ENCODE data around the gene FAM234B.

Gene FAM234B

DNA sequence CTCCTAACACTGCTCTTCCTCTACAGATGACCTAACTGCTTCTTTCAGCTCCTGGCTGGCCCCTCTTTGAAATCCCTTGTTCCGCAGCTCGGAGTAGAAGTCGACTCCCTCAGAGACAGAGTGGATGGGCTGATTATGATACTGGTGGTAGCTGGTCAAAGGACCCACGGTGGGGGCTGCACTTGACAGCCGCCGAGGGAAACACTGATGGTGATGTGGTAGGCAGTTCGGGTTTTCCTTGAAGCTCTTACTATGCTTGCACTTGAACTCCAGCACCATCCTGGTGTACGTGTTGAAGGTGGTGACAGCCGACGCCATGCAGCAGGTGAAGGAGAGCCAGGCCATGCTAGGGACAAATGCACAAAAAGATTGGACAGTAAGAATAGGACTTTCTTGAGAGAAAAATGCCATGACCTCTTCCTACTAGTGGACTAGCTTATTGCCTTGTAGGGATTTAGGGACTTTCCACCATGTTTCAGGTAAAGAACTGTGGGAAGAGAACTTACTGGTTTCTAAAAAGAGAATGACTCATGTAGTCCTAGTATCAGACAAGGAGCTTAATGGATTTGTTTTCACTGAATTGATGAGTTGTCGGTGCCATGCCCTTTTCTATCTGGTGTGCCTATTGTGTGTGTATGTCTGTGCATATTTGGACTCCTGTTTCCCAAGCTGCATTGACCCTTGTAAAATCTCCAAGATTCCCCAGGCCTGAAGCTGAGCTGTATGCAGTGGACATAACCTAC, 40.9 kb downstream of the FAM234B start:
- peaks cover 10% of the 10 kb centered on the region for H3K4me1 Mint-ChIP-seq (ENCODE audit: low read depth)
- DNase-seq: no peak
- H3K36me3 Mint-ChIP-seq (ENCODE audit: low read depth): peaks cover 27% of the 10 kb centered on the region
- no peak overlapping the region for H3K27ac Mint-ChIP-seq
- no peak overlapping the region for H3K4me3 Mint-ChIP-seq
- no peaks in the 10 kb centered on the region for H3K9me3 Mint-ChIP-seq
- no peaks in the 10 kb centered on the region for H3K27me3 Mint-ChIP-seq

DNA sequence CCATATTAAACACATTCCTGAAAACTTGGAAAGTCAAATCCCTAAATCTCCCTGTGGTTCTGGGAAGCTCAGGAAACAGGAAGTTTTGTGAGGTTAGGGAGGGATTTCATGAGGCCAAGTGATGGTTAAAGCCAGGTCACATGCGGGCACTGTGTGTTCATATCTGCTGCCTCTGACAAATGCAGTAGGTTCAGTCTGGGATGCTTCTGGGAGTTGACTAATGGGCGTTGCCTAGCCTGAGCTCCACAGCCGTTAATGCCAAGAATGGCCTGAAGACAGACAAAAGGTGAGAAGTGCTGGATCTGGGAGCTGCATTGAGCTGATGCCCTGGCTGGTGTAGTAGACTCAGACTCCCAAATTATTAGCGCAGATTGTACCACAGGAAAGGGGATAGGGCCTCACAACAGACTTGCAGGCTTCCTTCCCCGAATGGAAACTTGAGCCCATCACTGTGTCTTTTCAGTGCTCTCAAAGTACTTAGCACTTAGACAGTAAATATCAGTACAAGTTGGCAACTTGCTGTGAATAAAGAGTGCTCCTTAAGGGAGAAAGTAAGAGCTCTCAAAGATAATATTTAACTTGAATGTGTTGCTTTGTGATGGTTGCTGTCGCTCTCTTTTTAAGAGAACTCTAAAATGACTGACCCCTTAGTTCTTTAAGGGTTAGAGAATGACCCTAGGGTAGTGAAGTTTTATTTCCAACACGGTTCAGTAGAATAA, 41.9 kb downstream of the FAM234B start:
- H3K27ac Mint-ChIP-seq: no peak overlapping the region
- no peak for DNase-seq
- H3K4me3 Mint-ChIP-seq: no peak overlapping the region
- H3K36me3 Mint-ChIP-seq (ENCODE audit: low read depth): peaks cover 16% of the 10 kb centered on the region
- no peaks in the 10 kb centered on the region for H3K27me3 Mint-ChIP-seq
- H3K9me3 Mint-ChIP-seq: no peaks in the 10 kb centered on the region
- peaks cover 10% of the 10 kb centered on the region for H3K4me1 Mint-ChIP-seq (ENCODE audit: low read depth)

DNA sequence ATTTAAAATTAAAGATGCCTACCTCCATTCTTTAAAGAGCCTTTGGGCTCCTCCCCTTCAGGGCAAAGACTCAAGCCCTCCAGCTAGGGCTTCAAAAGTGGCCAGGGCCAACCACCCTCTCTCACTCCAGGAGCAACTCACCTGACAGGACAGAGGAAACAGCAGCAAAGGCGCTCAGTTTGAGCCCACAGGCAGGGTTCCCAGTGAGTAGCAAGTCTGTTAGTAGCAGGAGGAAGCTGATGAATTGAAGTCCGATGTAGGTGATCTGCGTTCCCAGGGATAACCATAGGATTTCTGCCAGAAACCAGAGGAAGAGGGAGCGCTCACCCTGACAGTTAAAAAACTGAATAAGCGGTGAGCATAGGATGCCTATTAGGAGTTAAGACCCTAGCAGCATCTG, 43.6 kb downstream of the FAM234B start:
- no peak overlapping the region for H3K27ac Mint-ChIP-seq
- H3K4me1 Mint-ChIP-seq (ENCODE audit: low read depth): peaks cover 10% of the 10 kb centered on the region
- no peak for DNase-seq
- H3K36me3 Mint-ChIP-seq (ENCODE audit: low read depth): peaks cover 11% of the 10 kb centered on the region
- H3K9me3 Mint-ChIP-seq: no peaks in the 10 kb centered on the region
- H3K4me3 Mint-ChIP-seq: no peak overlapping the region
- H3K27me3 Mint-ChIP-seq: no peaks in the 10 kb centered on the region

- no peak for DNase-seq
- H3K4me3 Mint-ChIP-seq: no peak overlapping the region
- H3K27ac Mint-ChIP-seq: no peak overlapping the region
- peaks cover 10% of the 10 kb centered on the region for H3K4me1 Mint-ChIP-seq (ENCODE audit: low read depth)
- no peaks in the 10 kb centered on the region for H3K9me3 Mint-ChIP-seq
- H3K27me3 Mint-ChIP-seq: no peaks in the 10 kb centered on the region
- peaks cover 7% of the 10 kb centered on the region for H3K36me3 Mint-ChIP-seq (ENCODE audit: low read depth)
These were observed 44.3 kb downstream of the FAM234B start for GRCh38 chr12:13088496-13088895.

DNA sequence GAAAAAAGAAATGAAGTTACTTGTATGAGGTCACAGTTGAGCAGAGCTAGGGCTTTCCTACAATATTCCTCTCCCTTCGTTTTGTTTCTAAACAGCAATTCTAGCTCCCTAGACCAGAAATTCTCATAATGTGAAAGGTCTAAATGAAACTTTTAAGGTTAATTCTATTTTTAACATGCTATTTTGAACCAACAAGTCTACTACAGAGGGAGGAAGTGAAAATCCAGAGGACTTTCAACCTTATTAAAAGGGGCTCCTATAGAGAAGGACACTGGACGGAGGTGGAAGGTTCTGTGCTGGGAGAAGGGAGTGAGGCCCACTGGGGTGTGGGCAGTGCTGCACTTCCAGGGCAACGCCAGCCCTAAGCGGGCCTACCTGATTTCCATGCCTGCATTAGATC, 45.9 kb downstream of the FAM234B start:
- Mint-ChIP-seq H3K27me3 (no peaks in the 10 kb centered on the region), H3K4me1 (ENCODE audit: low read depth) (peaks cover 17% of the 10 kb centered on the region), H3K36me3 (ENCODE audit: low read depth) (no peaks in the 10 kb centered on the region), H3K27ac (no peak overlapping the region), H3K9me3 (no peaks in the 10 kb centered on the region), H3K4me3 (no peak overlapping the region)
- DNase-seq: no peak

DNA sequence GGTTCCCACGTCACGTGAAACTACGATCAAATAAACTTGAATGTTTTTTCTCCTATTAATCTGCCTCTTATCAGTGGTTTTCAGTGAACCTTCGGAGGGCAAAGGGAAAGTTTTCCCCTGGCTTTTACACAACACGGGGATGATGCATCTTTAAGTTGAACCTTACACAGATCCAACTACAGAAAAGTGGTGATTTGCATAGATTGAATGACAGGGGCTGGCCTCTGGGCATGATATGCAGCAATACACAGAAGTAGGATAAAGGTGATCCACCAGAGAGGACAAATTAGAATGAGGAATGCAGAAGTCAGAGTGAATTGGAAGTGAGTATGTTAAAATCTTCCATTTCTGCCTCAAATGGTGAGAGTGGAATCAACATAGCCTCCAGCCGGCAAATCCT, 47.7 kb downstream of the FAM234B start:
- Mint-ChIP-seq H3K36me3 (ENCODE audit: low read depth) (no peaks in the 10 kb centered on the region), H3K27me3 (no peaks in the 10 kb centered on the region), H3K9me3 (no peaks in the 10 kb centered on the region), H3K4me1 (ENCODE audit: low read depth) (peaks cover 10% of the 10 kb centered on the region), H3K4me3 (no peak overlapping the region), H3K27ac (no peak overlapping the region)
- no peak for DNase-seq

DNA sequence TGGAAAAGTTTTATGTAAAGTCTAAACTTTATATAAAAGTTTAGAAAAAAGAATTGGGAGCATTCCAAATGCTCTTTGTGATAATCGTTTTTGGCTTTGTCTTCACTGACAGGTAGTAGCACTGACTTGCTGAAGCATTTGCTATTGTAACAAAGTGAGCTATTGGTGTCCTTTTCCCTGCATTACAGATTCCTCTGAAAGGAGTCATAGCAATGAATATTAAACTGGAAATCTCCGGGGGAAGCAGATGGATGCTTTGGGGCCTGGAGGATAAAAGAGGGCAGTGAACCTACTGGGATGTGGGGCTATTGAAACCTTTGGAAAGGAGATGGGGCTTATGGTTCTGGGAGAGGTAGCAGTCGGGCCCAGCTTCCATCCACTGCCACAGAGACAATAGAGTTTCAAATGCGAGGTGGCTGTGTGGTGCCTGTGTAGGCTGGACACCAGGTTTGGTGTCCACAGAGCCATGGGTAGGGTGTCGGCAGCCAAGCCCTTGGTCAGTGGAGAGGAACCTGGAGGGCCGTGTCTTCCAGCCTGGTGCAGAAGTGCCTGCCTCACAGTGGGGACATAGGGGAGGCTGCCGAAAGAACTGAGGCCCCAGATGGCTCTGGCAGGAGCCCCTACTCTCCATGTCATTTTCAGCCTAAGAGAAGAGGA, 49.1 kb downstream of the FAM234B start:
- H3K4me3 Mint-ChIP-seq: no peak overlapping the region
- H3K27ac Mint-ChIP-seq: no peak overlapping the region
- H3K36me3 Mint-ChIP-seq (ENCODE audit: low read depth): no peaks in the 10 kb centered on the region
- no peaks in the 10 kb centered on the region for H3K9me3 Mint-ChIP-seq
- DNase-seq: no peak
- H3K4me1 Mint-ChIP-seq (ENCODE audit: low read depth): peaks cover 19% of the 10 kb centered on the region
- H3K27me3 Mint-ChIP-seq: no peaks in the 10 kb centered on the region

DNA sequence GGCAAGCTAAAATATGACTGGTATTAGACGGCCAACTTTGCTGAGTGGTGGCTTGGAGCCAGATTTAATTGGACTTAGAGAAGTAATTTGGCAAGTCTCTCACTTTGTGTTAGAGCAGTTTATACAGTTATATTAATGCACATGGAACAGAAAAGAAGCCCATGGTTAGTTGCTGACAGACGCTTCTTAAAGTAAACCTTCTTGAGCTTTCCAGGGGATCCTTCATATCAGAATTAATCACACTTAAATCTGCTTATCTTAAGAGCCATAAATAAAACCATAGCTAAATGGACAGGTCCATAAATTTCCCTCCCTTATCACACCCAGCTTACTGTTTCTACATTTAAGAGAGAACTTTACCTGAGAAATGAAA, 49.7 kb downstream of the FAM234B start:
- no peak overlapping the region for H3K27ac Mint-ChIP-seq
- peaks cover 24% of the 10 kb centered on the region for H3K4me1 Mint-ChIP-seq (ENCODE audit: low read depth)
- H3K36me3 Mint-ChIP-seq (ENCODE audit: low read depth): no peaks in the 10 kb centered on the region
- no peaks in the 10 kb centered on the region for H3K27me3 Mint-ChIP-seq
- no peak for DNase-seq
- H3K9me3 Mint-ChIP-seq: no peaks in the 10 kb centered on the region
- H3K4me3 Mint-ChIP-seq: no peak overlapping the region

GRCh38 chr12:13094367-13094766, 50.2 kb downstream of the FAM234B start:
- no peaks in the 10 kb centered on the region for H3K36me3 Mint-ChIP-seq (ENCODE audit: low read depth)
- peaks cover 30% of the 10 kb centered on the region for H3K4me1 Mint-ChIP-seq (ENCODE audit: low read depth)
- no peak for DNase-seq
- no peak overlapping the region for H3K27ac Mint-ChIP-seq
- no peaks in the 10 kb centered on the region for H3K9me3 Mint-ChIP-seq
- H3K4me3 Mint-ChIP-seq: no peak overlapping the region
- no peaks in the 10 kb centered on the region for H3K27me3 Mint-ChIP-seq

- Mint-ChIP-seq H3K9me3 (no peaks in the 10 kb centered on the region), H3K4me3 (no peak overlapping the region), H3K36me3 (ENCODE audit: low read depth) (no peaks in the 10 kb centered on the region), H3K4me1 (ENCODE audit: low read depth) (peaks cover 39% of the 10 kb centered on the region), H3K27ac (no peak overlapping the region), H3K27me3 (no peaks in the 10 kb centered on the region)
- DNase-seq: no peak
These were observed 51.2 kb downstream of the FAM234B start for GRCh38 chr12:13095266-13095995.

DNA sequence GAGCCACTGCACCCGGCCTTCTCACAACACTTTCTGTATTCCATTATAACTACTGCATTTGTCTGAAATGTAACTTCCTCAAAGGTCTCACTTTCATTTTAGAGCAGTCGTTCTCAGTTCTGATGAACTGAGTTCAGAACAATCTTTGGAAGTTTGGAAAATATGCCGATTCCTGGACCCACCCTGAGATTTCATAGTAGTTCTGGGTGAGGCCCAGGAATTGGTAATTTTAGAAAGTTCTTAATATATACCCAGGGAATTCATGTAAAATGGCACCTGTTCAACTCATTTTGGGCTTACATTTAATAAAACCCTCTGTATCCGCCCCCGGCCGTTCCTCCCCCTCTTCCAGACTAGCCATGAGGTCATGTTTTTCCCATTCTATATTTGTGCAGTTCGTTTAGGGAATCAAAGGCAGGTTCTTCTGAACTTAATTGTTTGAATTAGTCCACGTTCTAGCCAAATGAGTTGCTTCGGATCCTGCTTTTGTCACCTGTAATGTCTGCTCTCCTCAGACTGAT, 53.4 kb downstream of the FAM234B start:
- Mint-ChIP-seq H3K36me3 (ENCODE audit: low read depth) (no peaks in the 10 kb centered on the region), H3K4me1 (ENCODE audit: low read depth) (peaks cover 55% of the 10 kb centered on the region), H3K27me3 (no peaks in the 10 kb centered on the region), H3K27ac (peak overlapping the region; percentile 72), H3K4me3 (no peak overlapping the region), H3K9me3 (no peaks in the 10 kb centered on the region)
- no peak for DNase-seq

DNA sequence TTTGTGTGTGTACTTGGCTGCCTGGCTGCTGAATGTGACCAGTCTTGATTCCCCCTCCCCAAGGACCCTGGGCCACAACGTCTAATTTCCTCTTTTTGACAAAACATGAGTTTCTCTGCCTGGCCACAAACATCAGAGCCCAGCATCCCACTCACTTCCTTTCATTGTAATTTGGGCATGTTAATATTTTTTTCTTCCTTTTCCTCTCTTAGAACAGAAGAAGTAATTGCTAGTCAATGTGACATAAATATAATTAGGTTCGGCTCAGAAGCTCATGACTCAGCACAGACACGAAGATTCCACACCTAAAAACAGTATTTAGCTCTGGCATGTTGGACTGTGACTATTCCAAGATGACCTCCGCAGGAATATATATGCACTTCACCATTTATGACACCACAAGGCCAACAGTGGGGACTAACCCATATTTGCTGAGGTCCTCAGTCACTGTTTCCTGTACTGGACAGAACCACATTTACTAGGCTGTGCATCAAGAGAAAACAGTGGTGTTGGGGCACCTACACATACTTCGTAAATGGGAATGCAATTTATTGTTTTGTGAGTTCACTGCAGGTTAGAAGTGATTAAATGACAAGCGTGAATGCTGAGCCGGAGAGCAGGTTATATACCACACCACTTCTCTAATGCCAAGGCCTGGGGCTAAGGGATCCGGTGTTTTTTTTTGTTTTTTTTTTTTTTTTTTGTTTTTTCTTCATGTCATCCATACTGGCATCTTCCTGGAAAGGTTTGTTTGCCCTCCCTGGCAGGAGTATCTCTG, 55.1 kb downstream of the FAM234B start:
- no peak overlapping the region for H3K4me3 Mint-ChIP-seq
- peak overlapping the region; percentile 40 for H3K27ac Mint-ChIP-seq
- DNase-seq: no peak
- no peaks in the 10 kb centered on the region for H3K36me3 Mint-ChIP-seq (ENCODE audit: low read depth)
- H3K9me3 Mint-ChIP-seq: no peaks in the 10 kb centered on the region
- no peaks in the 10 kb centered on the region for H3K27me3 Mint-ChIP-seq
- peaks cover 64% of the 10 kb centered on the region for H3K4me1 Mint-ChIP-seq (ENCODE audit: low read depth)

- Mint-ChIP-seq H3K4me3 (peak overlapping the region; percentile 63), H3K36me3 (ENCODE audit: low read depth) (no peaks in the 10 kb centered on the region), H3K4me1 (ENCODE audit: low read depth) (peaks cover 61% of the 10 kb centered on the region), H3K9me3 (no peaks in the 10 kb centered on the region), H3K27ac (peak overlapping the region; percentile 89), H3K27me3 (no peaks in the 10 kb centered on the region)
- DNase-seq: no peak
These were observed 55.8 kb downstream of the FAM234B start for GRCh38 chr12:13099844-13100604.

All from activated T-cell treated with anti-CD3 and anti-CD28 coated beads, Interleukin-2, amount 50 U/mL, for 24 hours (primary cell).